Neural progenitor cell (in vitro differentiated cells): ENCODE measurements around the gene CELSR1.
A peak's percentile ranks its signal among the peaks of the same experiment; 100 is the strongest.

Source experiments
- CTCF ChIP-seq: fragments of 200-600 bp; sonication (generic); IDR thresholded peaks from 2 replicates; pipeline ENCODE4 v1.5.1; 2017; ENCODE audit warnings: antibody characterized with exemption, mild to moderate bottlenecking
- EZH2 ChIP-seq: fragments of 200-600 bp; sonication (generic); IDR thresholded peaks from 2 replicates; pipeline ENCODE4 v1.6.1; 2017; ENCODE audit warnings: antibody characterized with exemption, mild to moderate bottlenecking, moderate library complexity

DNA sequence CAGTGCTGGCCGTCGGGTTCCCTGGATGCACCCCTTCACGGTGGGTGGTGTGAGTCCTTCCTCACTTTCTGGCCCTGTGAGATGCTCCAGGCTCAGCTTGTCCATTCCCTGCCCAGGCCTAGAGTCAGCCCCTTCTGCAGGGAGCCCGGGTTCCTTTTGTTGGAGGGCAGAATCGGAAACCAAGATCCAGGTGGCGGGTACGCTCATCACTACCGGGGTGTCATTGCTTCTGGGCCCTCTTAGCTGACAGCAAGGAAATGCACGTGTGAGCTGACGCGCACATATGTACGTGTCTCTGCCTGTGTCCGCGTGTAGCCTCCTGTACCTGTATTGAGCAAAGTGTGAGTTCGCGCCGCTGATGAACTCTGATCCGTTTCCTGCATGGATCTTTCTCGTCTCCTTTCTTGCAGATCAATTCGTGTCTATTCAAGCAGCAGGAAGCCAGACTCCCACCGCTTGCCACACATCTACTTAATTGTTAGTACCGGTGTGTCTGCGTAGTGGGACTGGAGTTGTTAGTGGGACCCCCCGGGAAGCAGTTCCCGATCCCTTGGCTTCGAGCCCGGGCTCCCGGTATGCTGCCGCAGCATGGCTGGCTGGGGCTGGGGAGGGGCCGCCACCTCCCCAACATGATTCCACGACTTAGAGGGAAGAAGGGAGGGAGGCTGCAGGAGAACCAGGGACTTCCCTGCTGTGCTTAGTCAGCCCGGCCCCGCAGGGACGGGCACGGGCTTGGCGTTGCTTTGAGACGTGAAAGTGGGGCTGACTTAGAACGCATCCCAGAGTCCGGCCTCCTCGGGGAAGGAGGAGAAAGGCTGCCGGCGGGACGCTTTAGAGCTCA lies 46.9 kb upstream of the CELSR1 start:
- TF ChIP-seq CTCF: no peak
- TF ChIP-seq EZH2: peak; percentile 56
